GM12892 (cell line): ENCODE results near the gene XRCC3.

Experiments used
- POLR2AphosphoS5 ChIP-seq: IDR thresholded peaks from 2 replicates; pipeline ENCODE4 v1.6.1; 2011; ENCODE audit warnings: low read depth, low read length, control low read depth
- TAF1 ChIP-seq: IDR thresholded peaks from 2 replicates; pipeline ENCODE4 v1.6.1; 2011; ENCODE audit warnings: low read depth, mild to moderate bottlenecking, control low read depth, low read length, borderline replicate concordance

DNA sequence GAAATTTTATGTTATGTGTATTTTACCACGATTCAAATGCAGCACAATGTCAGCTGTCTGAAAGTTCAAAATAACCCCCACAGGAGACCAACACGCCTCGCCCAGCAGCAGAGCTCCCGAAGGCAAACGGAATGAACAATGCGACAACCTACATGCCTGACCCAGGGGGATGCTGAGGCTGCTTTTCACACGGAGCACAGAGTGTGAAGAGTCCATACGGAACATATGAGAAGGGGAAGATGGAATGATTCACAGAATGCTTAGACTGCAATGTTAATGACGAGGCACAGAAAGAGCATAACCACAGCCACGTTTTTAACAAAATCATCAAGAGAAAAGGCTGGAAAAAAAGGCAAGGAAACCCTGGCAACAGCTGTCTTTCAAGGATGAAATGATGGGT is 22.9 kb upstream of the XRCC3 start:
- TF ChIP-seq TAF1 (no peak), POLR2AphosphoS5 (no peak)
